GM06990 (cell line): ENCODE data around the gene GLMP.
"Not testable (repeated sequence)": the region's sequence is repeated elsewhere in the genome, so short reads cannot be mapped to it uniquely, and the experiment has no call there.

Experiments used
- DNase-seq: peaks from one replicate; pipeline ENCODE4 v3.0.0-alpha.2; 2011; ENCODE audit not compliant: insufficient read length; ENCODE audit errors: extremely low read depth
- H3K27me3 ChIP-seq: replicated peaks from 2 replicates; pipeline ENCODE4 v1.6.0; 2011; ENCODE audit warnings: low read length; ENCODE audit not compliant: control insufficient read depth, insufficient read depth
- H3K36me3 ChIP-seq: 2 replicates; pipeline ENCODE4 v1.5.1; 2011; ENCODE audit warnings: low read length; ENCODE audit not compliant: control insufficient read depth, insufficient read depth
- H3K4me3 ChIP-seq: replicated peaks from 2 replicates; pipeline ENCODE4 v1.5.1; 2011; ENCODE audit warnings: low read depth, mild to moderate bottlenecking, control low read depth, low read length
- CTCF ChIP-seq: IDR thresholded peaks from 2 replicates; pipeline ENCODE4 v1.5.1; 2011; ENCODE audit warnings: low read length, control low read depth, mild to moderate bottlenecking, inconsistent platforms; ENCODE audit not compliant: insufficient read depth, poor library complexity, severe bottlenecking

Gene GLMP

DNA sequence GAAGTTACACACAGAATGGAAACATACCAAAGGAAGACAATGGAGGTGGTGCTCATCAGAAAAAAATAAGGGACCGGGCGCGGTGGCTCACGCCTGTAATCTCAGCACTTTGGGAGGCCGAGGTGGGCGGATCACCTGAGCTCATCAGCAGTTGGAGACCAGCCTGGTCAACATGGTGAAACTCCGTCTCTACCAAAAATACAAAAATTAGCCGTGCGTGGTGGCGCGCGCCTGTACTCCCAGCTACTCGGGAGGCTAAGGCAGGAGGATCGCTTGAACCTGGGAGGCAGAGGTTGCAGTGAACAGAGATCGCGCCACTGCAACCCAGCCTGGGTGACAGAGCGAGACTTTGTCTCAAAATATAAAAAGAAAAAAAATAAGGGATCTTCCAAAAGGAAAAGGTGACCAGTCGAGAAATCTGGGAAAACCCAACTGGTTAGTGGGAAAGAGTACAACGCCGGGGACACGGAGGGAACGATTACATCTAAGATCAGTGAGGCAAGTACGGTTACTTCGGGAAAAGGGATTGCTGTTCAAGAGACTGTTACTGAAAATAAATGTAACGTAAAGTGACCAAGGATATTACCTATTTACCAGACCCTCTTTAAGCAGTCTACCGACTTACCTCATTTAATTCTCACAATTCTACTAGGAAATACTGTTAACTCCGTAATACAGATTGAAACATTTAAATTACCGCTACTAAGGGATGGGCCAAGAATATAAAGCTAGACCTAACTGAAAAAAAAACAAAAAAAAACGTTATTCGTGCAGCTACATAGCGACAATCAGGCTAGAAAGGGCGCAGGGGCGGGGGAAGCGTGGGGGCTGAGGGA, 41.8 kb upstream of the GLMP start:
- H3K4me3 ChIP-seq: peak overlapping the region; percentile 84
- no peak for DNase-seq
- H3K36me3 ChIP-seq: peaks cover 9% of the 10 kb centered on the region
- no peak for TF ChIP-seq CTCF
- no peaks in the 10 kb centered on the region for H3K27me3 ChIP-seq

GRCh38 chr1:156336242-156336641, 40.8 kb upstream of the GLMP start:
- DNase-seq: no peak
- H3K27me3 ChIP-seq: no peaks in the 10 kb centered on the region
- H3K36me3 ChIP-seq: peaks cover 11% of the 10 kb centered on the region
- H3K4me3 ChIP-seq: peak overlapping the region; percentile 84
- peak; percentile 37 for TF ChIP-seq CTCF

DNA sequence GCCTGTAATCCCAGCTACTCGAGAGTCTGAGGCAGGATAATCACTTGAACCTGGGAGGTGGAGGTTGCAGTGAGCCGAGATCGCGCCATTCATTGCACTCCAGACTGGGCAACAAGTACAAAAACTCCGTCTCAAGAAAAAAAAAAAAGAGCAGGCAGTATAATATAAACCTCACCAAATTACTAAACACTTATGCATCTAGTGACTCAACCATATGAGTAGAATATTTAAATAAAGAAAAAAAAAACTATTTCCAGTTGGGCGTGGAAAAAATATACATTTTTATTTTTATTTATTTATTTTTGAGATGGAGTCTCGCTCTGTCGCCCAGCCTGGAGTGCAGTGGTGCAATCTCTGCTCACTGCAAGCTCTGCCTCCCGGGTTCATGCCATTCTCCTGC, 27.7 kb upstream of the GLMP start:
- peaks cover 26% of the 10 kb centered on the region for H3K36me3 ChIP-seq
- not testable (repeated sequence) for H3K4me3 ChIP-seq, H3K27me3 ChIP-seq, DNase-seq

DNA sequence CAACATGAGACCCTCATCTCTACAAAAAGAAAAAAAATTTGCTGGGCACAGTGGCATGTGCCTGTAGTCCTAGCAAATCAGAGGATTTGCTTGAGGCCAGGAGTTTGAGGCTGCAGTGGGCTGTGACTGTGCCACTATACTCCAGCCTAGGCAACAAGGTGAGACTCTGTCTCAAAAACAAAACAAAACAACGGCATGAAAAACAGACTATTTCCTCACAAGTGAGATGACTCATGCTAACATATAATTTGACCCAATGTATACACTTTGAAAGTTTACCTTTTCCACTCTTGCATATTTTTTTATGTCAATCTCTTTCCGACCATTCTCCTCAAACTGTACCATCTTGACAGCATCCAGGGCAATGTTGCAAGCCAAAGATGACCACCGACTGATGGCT, 25.1 kb upstream of the GLMP start:
- TF ChIP-seq CTCF: no peak
- no peak overlapping the region for H3K4me3 ChIP-seq
- no peaks in the 10 kb centered on the region for H3K27me3 ChIP-seq
- DNase-seq: no peak
- peaks cover 32% of the 10 kb centered on the region for H3K36me3 ChIP-seq

- no peak for DNase-seq
- Histone ChIP-seq H3K27me3 (no peaks in the 10 kb centered on the region), H3K36me3 (peaks cover 30% of the 10 kb centered on the region), H3K4me3 (no peak overlapping the region)
- peak; percentile 53 for TF ChIP-seq CTCF
Measured at GRCh38 chr1:156319664-156320063, 24.2 kb upstream of the GLMP start.

DNA sequence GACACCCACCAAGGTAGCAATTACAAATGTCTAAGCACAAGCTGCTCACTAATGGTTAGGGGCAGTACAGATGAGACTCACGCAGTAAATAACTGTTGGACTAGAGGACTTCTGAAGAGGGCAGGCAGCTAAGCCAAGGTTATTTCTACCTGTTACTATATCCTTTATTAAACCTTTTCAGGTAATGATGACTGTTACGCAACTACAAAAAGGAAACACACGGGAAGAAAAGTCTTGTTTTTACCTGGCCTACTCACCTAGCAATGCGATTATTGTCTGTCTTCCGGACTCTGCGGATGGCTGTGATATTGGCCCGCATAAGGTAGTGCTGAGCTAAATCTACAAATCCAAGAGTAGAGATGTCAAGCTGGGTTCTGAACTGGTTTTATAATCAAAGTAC, 21.4 kb upstream of the GLMP start:
- Histone ChIP-seq H3K36me3 (peaks cover 29% of the 10 kb centered on the region), H3K4me3 (no peak overlapping the region), H3K27me3 (no peaks in the 10 kb centered on the region)
- no peak for TF ChIP-seq CTCF
- DNase-seq: no peak
